Breast epithelium (tissue), 3 donors: ENCODE measurements around the gene ANKRD26.

ENCODE experiments used
- CTCF ChIP-seq, 3 donors: fragments of 450-650 bp; IDR thresholded peaks; one replicate each; pipeline ENCODE4 v1.5.1; 2016 to 2017; ENCODE audit warnings: antibody characterized with exemption in 3 of 3, mild to moderate bottlenecking in 3 of 3, moderate library complexity in 3 of 3
- POLR2A ChIP-seq: fragments of 450-650 bp; IDR thresholded peaks from one replicate; pipeline ENCODE4 v1.6.1; 2016; ENCODE audit warnings: antibody characterized with exemption, mild to moderate bottlenecking, moderate library complexity

DNA sequence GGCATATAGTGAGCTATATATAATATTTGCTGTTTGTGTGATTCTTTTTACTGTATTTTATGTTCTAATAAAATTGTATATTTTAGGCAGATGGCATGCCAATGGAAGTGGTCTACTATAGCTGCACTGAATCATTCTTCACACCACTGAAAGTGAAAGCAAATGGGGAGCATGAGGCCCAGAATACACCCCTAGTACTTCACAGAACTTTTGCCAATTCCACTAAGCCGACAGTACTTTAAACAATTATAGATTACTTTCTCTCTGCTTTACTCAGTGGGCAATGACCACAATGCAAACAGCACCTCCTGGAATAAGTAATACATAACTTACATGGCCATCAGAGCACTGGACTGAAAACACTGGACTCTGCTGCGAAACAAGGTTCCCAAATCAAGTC, 70.2 kb downstream of the ANKRD26 start:
- no peak for TF ChIP-seq CTCF (IDR thresholded peaks at IDR 0.05)
- TF ChIP-seq POLR2A, result no peak
